Heart right ventricle (tissue), 16 donors: ENCODE data around the gene PIGP. TPM values are rescaled to one million over a fixed set of nuclear protein-coding genes. Genes with fewer than 3 reads are reported as not detected.

ENCODE experiments used
- ATAC-seq, 8 donors: fragments of 200-7000 bp; cut with Tn5 transposase; one replicate each; pipeline ENCODE4 v1.9.1; 2020; ENCODE audit warnings: mild to moderate bottlenecking in 8 of 8, moderate library complexity in 8 of 8, moderate number of reproducible peaks in 1 of 8
- DNase-seq, 2 donors: peaks; one replicate each; pipeline ENCODE4 v3.0.0-alpha.2; 2020
- H3K27ac ChIP-seq, 10 donors: fragments of 200-600 bp; sonication (generic) in 2 of 10; one replicate each; pipeline versions ENCODE4 v1.5.0 to v1.8.0; 2020 to 2022; ENCODE audit warnings: mild to moderate bottlenecking in 3 of 10
- H3K27me3 ChIP-seq, 7 donors: fragments of 200-600 bp; one replicate each; pipeline ENCODE4 v1.8.0; 2021 to 2022; ENCODE audit warnings: mild to moderate bottlenecking in 2 of 7
- H3K36me3 ChIP-seq, 9 donors: fragments of 200-600 bp; sonication (generic) in 1 of 9; one replicate each; pipeline versions ENCODE4 v1.5.0 to v1.8.0; 2020 to 2022; ENCODE audit warnings: mild to moderate bottlenecking in 2 of 9
- H3K4me1 ChIP-seq, 9 donors: fragments of 200-600 bp; sonication (generic) in 1 of 9; one replicate each; pipeline versions ENCODE4 v1.5.0 to v1.8.0; 2020 to 2022; ENCODE audit warnings: mild to moderate bottlenecking in 4 of 9
- H3K4me3 ChIP-seq, 10 donors: fragments of 200-600 bp; sonication (generic) in 2 of 10; one replicate each; pipeline versions ENCODE4 v1.5.0 to v1.8.0; 2020 to 2022; ENCODE audit warnings: mild to moderate bottlenecking in 7 of 10, moderate library complexity in 2 of 10
- H3K9me3 ChIP-seq, 11 donors: fragments of 200-600 bp in 10 of 11; sonication (generic) in 2 of 11; one replicate each; pipeline versions ENCODE4 v1.5.0 to v1.8.0; 2013 to 2022; ENCODE audit warnings: mild to moderate bottlenecking in 2 of 11, control low read depth in 1 of 11, moderate library complexity in 1 of 11
- WGBS, 2 donors: extraction: QIAGEN DNeasy Blood & Tissue Kit; methylation state at CpG; one replicate each; pipeline ENCODE4 v1.1.7; 2013; ENCODE audit warnings: inconsistent platforms in 1 of 2; 5-methylcytosine and 5-hydroxymethylcytosine counted together
- intact Hi-C, 10 donors: fragments of 100-400 bp; cut with DNase I; formaldehyde crosslinking; loops; one replicate each; pipeline versions ENCODE4 v1.11.1 to v1.14.2; 2022
- polyA plus RNA-seq, 2 donors: library from polyadenylated mRNA; stranded (reverse); fragments of 200-250 nt; gene quantifications; one replicate each; pipeline ENCODE4 v1.2.3, GENCODE V29; 2013
- total RNA-seq, 10 donors: library from RNA; stranded (reverse); fragmentation: NEBNext Ultra II Directional in 3 of 10; extraction: Animal tissue kit (Norgen Biotek cat#: 25700) in 3 of 10; gene quantifications; one replicate each; pipeline versions ENCODE4 v1.2.1 to v1.2.4, GENCODE V29; 2021 to 2023
- TF ChIP-seq, protein P1 (sequence below), 9 donors: fragments of 200-600 bp; sonication (generic) in 2 of 9; IDR thresholded peaks; one replicate each; pipeline versions ENCODE4 v1.5.0 to v1.8.0; 2021 to 2022; ENCODE audit warnings: antibody characterized with exemption in 9 of 9, mild to moderate bottlenecking in 5 of 9, moderate library complexity in 1 of 9
- donor health status: Arrhythmogenic right ventricular cardiomyopathy.
- donor health status: ischemic (EF 13 %, LVEDD 7.1; RV severe dilation, severe dysfunction).
- donor health status: healthy with polysubstance abuse.
- donor health status: DM: no; HTN: yes; CAD: no.
- donor health status: DM: no; HTN: no; CAD: no.
- donor health status: ischemic (EF 25% LVEDD 6.9; RV normal size, moderate dysfunction).
- donor health status: ischemic (EF 25% LVEDD 5.7; RV mildly dilated, moderate dysfunction).
- donor health status: healthy.
- donor health status: DM: yes; HTN: yes; CAD: no.
- donor health status: Ischemic cardiomyopathy.
- donor health status: ischemic (EF 35%, LVEDD 5.7; RV mildly dilated, moderate dysfunction).
- donor health status: nonischemic (EF 11% LVEDD 7.7; RV severe dilation, severe dysfunction).
- donor health status: DM: yes; HTN: yes; CAD: no.
- donor health status: PGD.
- donor health status: ischemic (EF 29% LVEDD 5.4; RV normal size, mild dysfunction).
- donor health status: nonischemic (EF 23%, LVEDD 6.1; RV moderate dilation, normal function).

Gene PIGP
- total and polyA plus RNA-seq, 12 donors = 24.5 to 41.8 (median 37.7) TPM

DNA sequence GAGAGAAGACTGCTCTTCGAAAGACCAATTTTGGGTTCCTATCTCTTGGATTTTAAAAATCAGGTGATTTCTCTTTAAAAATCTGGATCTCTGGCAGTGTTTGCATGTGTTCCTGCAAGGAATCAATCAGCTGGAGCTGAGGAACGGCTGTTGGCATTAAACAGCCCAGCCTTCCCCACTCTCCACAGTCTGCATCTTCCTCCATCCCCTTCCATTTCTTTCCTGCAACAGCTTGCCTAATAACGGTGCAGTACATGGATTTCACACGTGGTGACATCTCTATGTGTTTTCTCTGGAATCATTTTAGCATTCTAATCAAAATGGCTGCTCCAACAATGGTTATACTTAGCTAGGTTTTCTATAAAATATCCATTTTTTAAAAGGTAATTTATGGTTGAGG is 46.4 kb downstream of the PIGP start:
- Histone ChIP-seq H3K4me3 (no peak overlapping the region), H3K4me1 (no peaks in the 10 kb centered on the region), H3K27ac (no peak overlapping the region), H3K27me3 (peaks cover 0 to 24% (median 4%) of the 10 kb centered on the region in 7 donors), H3K9me3 (no peaks in the 10 kb centered on the region), H3K36me3 (no peaks in the 10 kb centered on the region)
- intact Hi-C loops = no loop called here
- 38 to 44% methylated on average over 4 of the region's 4 CpGs for WGBS, 2 donors
- no peak for ATAC-seq
- DNase-seq = no peak
- TF ChIP-seq, protein P1, sequence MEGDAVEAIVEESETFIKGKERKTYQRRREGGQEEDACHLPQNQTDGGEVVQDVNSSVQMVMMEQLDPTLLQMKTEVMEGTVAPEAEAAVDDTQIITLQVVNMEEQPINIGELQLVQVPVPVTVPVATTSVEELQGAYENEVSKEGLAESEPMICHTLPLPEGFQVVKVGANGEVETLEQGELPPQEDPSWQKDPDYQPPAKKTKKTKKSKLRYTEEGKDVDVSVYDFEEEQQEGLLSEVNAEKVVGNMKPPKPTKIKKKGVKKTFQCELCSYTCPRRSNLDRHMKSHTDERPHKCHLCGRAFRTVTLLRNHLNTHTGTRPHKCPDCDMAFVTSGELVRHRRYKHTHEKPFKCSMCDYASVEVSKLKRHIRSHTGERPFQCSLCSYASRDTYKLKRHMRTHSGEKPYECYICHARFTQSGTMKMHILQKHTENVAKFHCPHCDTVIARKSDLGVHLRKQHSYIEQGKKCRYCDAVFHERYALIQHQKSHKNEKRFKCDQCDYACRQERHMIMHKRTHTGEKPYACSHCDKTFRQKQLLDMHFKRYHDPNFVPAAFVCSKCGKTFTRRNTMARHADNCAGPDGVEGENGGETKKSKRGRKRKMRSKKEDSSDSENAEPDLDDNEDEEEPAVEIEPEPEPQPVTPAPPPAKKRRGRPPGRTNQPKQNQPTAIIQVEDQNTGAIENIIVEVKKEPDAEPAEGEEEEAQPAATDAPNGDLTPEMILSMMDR (IDR thresholded peaks at IDR 0.05) = no peak

DNA sequence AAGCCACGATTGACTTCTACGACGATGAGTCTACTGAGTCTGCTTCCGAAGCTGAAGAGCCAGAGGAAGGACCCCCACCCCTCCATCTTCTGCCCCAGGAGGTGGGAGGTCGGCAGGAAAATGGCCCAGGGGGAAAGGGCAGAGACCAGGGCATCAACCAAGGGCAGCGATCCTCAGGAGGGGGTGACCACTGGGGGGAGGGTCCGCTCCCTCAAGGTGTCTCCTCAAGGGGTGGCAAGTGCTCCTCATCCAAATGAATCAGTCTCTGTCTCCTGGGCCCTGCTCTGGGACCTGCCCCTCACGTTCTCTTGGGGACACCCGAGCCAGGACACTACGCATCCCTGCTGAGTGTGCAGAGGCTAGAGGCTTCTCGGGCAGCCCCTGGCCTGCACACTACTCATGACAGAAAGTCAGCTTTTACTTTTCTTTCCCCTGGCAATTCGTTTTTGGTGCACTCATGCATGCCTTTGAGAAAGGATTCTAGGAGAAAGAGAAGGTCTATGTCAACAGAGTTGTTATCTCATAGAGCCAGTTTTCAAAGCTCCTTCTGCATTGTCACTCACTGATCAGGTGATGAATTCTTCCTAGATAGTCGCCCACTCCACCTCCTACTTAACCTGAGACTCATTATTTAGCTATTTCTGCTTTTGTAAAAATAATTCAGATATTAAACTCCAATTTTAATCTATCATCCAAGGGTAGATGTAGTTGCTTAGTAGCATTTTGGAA is 54.8 kb downstream of the PIGP start:
- 75 to 77% methylated on average over 13 of the region's 13 CpGs for WGBS, 2 donors

More for the DNA sequence above, 54.8 kb downstream of the PIGP start:
- intact Hi-C loops = loop anchor here in 1 of 10 donors (10.0 kb wide), 1 partner anchor 513 kb away; no protein-coding TSS in a partner anchor
- TF ChIP-seq, protein P1 (IDR thresholded peaks at IDR 0.05) = no peak
- ATAC-seq = no peak
- H3K4me1 ChIP-seq = no peaks in the 10 kb centered on the region
- DNase-seq = no peak
- H3K9me3 ChIP-seq = no peaks in the 10 kb centered on the region
- no peaks in the 10 kb centered on the region for H3K36me3 ChIP-seq
- no peak overlapping the region for H3K4me3 ChIP-seq
- no peak overlapping the region for H3K27ac ChIP-seq
- peaks cover 0 to 36% (median 24%) of the 10 kb centered on the region in 7 donors for H3K27me3 ChIP-seq

Other genes starting within 250 kb of the PIGP start
- 1 to 10 TPM; 5.0 to 9.6 (median 7.5) TPM for gene HLCS, start 106.4 kb downstream of the PIGP start, total RNA-seq
- 1 to 10 TPM; 2.0 to 2.5 TPM for gene HLCS, start 106.4 kb downstream of the PIGP start, polyA plus RNA-seq
- gene RIPPLY3, start 66.4 kb downstream of the PIGP start, total RNA-seq = not detected
- under 1 TPM in 1 of 2 donors, not detected in 1; 0.03 TPM for gene RIPPLY3, start 66.4 kb downstream of the PIGP start, polyA plus RNA-seq
- gene TTC3, start 183 bp upstream of the PIGP start, total RNA-seq = 10 to 100 TPM; 33.1 to 62.1 (median 54.6) TPM
- gene TTC3, start 183 bp upstream of the PIGP start, polyA plus RNA-seq = 10 to 100 TPM; 14.0 to 30.4 TPM
- gene VPS26C, start 194.3 kb upstream of the PIGP start, total RNA-seq = 10 to 100 TPM; 37.6 to 57.5 (median 47.0) TPM
- 10 to 100 TPM; 22.3 to 27.6 TPM for gene VPS26C, start 194.3 kb upstream of the PIGP start, polyA plus RNA-seq